ENCODE measurements around the gene MYO5A.
A peak's percentile ranks its signal among the peaks of the same experiment; 100 is the strongest.

MYO5A gene

DNA sequence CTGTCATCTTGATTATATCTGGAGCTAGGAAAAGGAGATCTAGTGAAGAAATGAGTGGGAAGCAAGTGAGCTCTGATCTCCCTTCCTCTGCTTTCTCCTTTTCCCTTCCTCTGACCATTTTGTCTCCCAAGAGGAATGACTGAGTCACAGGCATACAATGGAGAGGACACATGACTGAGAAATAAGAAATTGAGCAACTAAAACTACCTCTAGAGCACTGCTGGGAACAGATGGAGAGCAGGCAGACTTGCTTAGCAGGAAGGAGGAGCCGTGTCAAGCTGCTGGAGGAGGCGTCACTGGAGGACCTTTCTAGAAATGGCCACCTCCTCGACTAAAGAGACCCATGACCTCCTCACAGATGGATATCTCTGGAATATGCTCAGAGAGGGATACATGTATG lies 166.2 kb downstream of the MYO5A start:
- no peak for DNase-seq (ENCODE audit: low read depth)

DNA sequence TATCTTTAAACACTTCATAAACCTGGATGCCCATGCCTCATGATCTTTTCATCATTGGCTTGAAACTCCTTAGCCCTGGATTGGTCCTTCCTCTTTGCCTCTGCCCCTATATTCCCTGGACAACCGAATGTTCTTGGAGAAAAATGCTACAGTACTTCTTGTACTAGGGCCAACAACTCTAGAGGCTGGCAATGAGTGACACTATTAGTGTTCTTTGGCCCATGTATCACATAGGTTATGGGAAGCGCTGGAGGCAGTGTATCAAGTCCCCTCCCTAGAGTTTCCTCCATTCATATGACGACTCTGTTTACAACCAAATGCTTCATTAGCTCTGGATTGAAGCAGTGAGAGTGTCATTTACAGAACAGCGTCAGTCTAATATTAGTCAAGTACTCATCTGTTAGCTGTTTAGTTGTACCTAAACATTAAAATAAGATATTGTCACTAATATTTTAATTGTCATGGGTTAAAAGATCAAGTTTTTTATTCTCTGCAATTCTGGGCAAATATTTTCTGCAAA lies 166.6 kb downstream of the MYO5A start:
- no peak for DNase-seq (ENCODE audit: low read depth)

- DNase-seq (ENCODE audit: low read depth) = no peak
Measured at GRCh38 chr15:52361494-52361893, 167.2 kb downstream of the MYO5A start.

GRCh38 chr15:52360229-52361203 lies 168.2 kb downstream of the MYO5A start:
- no peak for DNase-seq (ENCODE audit: low read depth)

DNA sequence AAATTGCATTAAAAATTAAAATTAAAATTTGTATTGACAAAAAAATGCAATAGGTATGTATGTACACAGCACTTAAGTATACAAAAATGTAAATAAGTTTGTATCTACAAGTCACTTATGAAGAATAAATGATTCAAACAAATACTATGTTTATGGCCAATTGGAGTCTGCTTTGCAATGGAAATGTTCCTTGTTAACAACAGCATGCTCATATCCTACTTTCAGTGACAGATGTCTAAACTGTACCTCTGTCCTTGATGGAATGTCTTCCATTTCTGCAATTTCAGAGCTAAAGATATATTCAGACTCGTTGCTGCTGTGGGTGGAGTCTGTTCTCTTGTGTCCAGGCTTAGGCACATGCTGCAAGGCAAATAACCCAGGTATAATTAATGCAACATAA lies 169.0 kb downstream of the MYO5A start:
- no peak for DNase-seq (ENCODE audit: low read depth)

DNA sequence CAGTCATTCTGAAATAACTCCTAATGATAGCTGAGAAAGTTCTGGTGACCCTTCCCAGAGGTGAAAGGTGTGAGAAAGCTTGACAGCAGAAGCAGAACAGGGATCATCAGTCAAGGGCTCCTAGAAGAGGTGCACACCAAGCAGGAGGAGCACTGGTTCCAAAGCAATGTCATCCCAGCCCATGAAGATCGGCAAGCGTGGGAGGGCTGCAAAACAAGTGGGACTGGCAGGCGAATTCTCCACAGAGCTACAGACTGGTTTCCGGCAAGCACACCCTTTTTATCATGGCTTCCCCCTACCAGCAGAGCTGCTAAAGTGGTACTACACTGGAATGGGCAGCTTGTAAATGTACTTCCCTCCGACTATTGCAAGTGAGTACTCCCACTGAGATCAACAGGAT lies 170.7 kb downstream of the MYO5A start:
- no peak for DNase-seq (ENCODE audit: low read depth)

DNA sequence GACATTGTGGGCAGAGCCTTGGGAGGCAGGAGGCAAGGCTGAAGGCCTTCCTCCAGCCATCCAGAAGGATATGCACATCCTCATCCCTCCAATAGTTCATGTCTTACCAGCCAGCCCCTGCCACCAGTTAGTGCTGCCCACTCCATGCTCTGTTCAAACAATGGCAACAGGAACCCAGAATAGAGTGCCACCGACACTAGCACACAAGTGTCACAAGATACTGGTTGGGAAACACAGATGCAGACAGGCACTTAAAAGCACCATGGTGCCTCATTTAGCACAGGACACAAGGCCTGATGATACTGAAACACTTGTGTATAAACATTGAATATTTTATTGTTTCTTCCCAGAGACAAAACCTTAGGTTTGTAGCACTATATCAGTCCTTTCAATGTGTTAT lies 176.6 kb downstream of the MYO5A start:
- no peak for DNase-seq (ENCODE audit: low read depth)

- DNase-seq (ENCODE audit: low read depth) = no peak
Measured at GRCh38 chr15:52351206-52351908, 177.3 kb downstream of the MYO5A start.

DNA sequence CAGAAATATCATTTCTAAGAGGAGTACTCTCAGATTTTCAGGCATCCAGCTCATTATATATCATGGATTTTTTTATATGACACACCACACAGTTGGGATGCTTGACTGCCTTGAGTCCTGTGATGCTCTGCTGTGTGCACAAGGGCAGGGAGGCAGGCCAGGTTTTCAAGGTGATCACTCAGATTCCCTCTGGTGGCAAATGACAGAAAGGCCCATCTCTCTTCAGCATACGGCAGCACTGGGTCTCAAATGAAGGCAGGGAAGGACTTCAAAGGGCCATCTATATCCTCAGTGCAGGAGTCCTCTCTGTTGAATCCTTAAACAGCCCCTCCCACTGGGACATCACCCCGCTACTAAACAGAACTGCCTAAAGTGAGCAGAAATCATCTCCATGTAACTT lies 178.3 kb downstream of the MYO5A start:
- no peak for DNase-seq (ENCODE audit: low read depth)

- DNase-seq (ENCODE audit: low read depth) = no peak
Measured at GRCh38 chr15:52349052-52349700, 179.5 kb downstream of the MYO5A start.

- no peak for DNase-seq (ENCODE audit: low read depth)
Measured at GRCh38 chr15:52348056-52348745, 180.5 kb downstream of the MYO5A start.

- no peak for DNase-seq (ENCODE audit: low read depth)
Measured at GRCh38 chr15:52344592-52344991, 184.1 kb downstream of the MYO5A start.

GRCh38 chr15:52343831-52344230 lies 184.8 kb downstream of the MYO5A start:
- no peak for DNase-seq (ENCODE audit: low read depth)

DNA sequence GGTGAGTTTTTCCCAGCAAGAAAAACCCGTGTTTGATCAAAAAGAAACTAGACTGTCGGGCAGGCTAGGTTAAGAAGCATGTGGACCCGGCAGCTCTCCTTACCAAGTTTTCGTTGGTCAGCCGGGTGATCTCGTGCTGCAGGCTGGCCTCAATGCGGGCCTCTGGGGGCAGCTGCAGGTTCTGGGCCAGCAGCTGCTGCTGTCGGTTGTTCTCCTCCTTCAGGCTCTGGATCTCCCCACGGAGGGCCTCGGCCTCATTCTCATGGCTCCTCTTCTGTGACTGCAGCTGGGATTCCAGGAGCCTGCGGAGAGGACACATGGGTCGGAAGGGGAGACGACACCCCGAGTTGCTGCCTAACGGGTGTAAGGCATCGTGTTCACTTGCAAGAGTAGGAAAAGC lies 188.6 kb downstream of the MYO5A start:
- DNase-seq (ENCODE audit: low read depth) = no peak

GRCh38 chr15:52338891-52339290 lies 189.8 kb downstream of the MYO5A start:
- no peak for DNase-seq (ENCODE audit: low read depth)

- no peak for DNase-seq (ENCODE audit: low read depth)
Measured at GRCh38 chr15:52338058-52338457, 190.6 kb downstream of the MYO5A start.

DNA sequence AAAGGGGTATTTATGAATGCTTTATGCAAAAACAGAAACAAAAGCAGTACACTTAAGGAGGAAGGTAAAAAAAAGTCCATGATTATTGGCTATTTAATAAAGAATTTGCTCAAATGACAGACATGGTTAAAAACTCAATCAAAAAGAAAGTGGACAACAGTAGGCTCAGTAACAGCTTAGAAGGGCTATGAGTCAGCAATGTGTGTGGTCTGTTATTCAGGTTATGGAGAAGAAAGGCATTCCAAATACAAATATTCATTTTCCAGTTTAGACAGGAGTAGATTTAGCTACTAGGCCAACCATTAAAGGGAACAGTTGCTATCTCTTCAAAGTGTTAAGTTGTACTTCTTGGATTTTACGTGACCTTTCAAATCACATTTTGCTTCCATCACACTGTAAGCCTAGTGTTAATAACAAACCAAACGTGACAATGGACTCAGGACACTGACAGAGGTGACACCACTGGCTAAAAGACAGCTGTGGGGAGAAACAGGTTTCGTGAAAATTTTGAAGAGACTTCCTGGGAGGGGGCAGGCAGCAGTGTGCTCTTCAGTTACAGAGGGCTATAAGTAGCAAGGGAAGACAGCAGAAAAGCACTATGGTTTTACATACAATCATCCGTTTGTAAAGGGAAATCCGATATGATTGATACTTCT lies 191.4 kb downstream of the MYO5A start:
- DNase-seq (ENCODE audit: low read depth) = no peak

- DNase-seq (ENCODE audit: low read depth) = no peak
Measured at GRCh38 chr15:52336529-52336928, 192.2 kb downstream of the MYO5A start.

DNA sequence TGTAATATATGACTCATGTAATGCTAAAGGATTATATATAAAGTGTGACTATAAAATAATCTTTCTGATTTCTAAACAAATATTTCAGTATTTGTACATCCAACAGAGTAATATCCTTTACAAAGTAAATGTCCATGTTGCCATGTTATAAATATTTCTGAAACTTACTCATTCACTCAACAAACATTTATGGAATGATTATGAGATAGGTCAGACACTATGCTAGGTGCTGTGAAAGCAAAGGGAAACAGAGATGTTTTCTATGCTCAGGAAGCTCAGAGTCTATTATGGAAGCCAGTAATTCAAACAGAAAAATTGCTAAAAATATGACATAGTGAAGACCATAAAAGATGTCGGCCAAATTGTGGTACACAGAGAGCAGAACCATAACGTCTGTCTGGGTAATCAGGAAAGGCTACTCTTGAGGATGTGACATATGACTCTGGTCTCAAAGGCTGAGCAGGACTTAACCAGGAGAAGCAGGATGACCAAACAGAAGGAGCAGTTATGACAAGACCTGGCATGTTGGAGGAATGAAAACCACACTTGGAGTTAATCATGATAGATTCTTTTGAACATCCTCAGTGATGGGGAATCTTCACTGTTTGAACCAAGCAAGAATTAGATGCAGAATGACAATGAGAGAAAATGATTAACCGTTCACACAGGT lies 194.1 kb downstream of the MYO5A start:
- DNase-seq (ENCODE audit: low read depth) = no peak

DNA sequence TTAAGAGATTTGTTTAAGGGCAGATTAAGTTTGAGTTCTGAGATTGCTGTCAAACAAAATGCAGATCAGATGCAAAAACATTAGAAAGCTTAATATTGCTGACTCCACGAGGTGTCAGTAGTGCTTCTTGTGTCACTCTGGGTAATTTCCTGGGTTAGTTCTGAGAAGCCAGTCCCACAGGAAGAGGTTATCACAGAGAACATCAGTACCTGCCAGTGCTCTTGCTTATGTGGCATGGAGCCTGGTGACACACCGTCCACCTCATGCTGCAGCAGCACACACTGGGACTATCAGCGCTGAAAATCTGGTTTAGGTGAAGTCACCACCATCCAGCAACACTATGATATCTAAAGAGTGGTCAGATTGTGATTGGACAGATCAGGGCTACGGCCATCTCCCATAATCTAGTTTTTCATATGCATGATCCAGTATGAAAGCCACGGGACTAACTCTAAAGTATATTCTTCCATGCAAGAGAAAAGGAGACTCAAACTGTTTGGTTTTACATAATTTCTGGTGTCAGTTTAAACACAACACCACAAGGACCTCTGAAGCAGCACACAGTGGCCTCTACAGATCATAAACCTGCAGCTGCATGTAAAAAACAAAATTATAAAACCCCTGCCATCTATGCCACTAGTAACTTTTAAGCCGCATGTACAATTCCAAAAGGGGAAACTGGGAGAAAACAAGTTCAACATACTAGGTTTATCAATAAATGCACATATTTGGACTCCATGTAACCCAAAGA lies 197.0 kb downstream of the MYO5A start:
- peak; percentile 9 for DNase-seq (ENCODE audit: low read depth)

Measured in CMK (cell line).